Right kidney (tissue), 9 donors: ENCODE results near the gene CCDC51.
"Not testable (repeated sequence)": the region's sequence is repeated elsewhere in the genome, so short reads cannot be mapped to it uniquely, and the experiment has no call there.

Experiments
- DNase-seq: peaks from one replicate; pipeline ENCODE4 v3.0.0-alpha.2; 2016
- long read RNA-seq, 8 donors: transcript quantifications; one replicate each; lab custom pipeline, GENCODE V29; 2026

CCDC51 gene
- long read RNA-seq, donor 1, transcript CCDC51-206 (4 exons, 1,461 nt), result major isoform, 5 of 15 reads
- long read RNA-seq, donor 1, partial matches to known transcripts, result 8 of 15 reads
- long read RNA-seq, donor 1, other reads (novel, unspliced or antisense), result 0 of 15 reads
- long read RNA-seq, donor 2, partial matches to known transcripts, result 0 of 5 reads
- long read RNA-seq, donor 2, other reads (novel, unspliced or antisense), result 0 of 5 reads
- long read RNA-seq, donor 3, partial matches to known transcripts, result 0 of 3 reads
- long read RNA-seq, donor 3, other reads (novel, unspliced or antisense), result 0 of 3 reads
- long read RNA-seq, donor 4, partial matches to known transcripts, result 14 of 14 reads
- long read RNA-seq, donor 4, other reads (novel, unspliced or antisense), result 0 of 14 reads
- long read RNA-seq, donor 5, partial matches to known transcripts, result 13 of 17 reads
- long read RNA-seq, donor 5, other reads (novel, unspliced or antisense), result 0 of 17 reads
- long read RNA-seq, donor 6, partial matches to known transcripts, result 7 of 8 reads
- long read RNA-seq, donor 6, other reads (novel, unspliced or antisense), result 0 of 8 reads
- long read RNA-seq, donor 7, partial matches to known transcripts, result 12 of 19 reads
- long read RNA-seq, donor 7, other reads (novel, unspliced or antisense), result 0 of 19 reads
- long read RNA-seq, donor 8, partial matches to known transcripts, result 10 of 16 reads
- long read RNA-seq, donor 8, other reads (novel, unspliced or antisense), result 0 of 16 reads

- peak; percentile 88 for DNase-seq
Measured at GRCh38 chr3:48439820-48440589, at the start of gene CCDC51, which contains the start of gene TMA7. Gene CCDC51, minus strand, starts transcription at chr3:48440119. Its CDS starts 4,991 bp downstream, at chr3:48435128. Gene TMA7, plus strand, starts transcription at chr3:48440257. Its CDS starts 40 bp downstream, at chr3:48440297.

GRCh38 chr3:48486952-48487351 is 47.0 kb upstream of the CCDC51 start:
- no peak for DNase-seq

GRCh38 chr3:48482822-48483221 is 42.9 kb upstream of the CCDC51 start:
- not testable (repeated sequence) for DNase-seq

GRCh38 chr3:48480891-48481290 is 41.0 kb upstream of the CCDC51 start:
- DNase-seq, result not testable (repeated sequence)

GRCh38 chr3:48478626-48479555 is 39.0 kb upstream of the CCDC51 start:
- no peak for DNase-seq

- DNase-seq, result no peak
Measured at GRCh38 chr3:48477959-48478520, 38.1 kb upstream of the CCDC51 start.

- no peak for DNase-seq
Measured at GRCh38 chr3:48476426-48477053, 36.6 kb upstream of the CCDC51 start.

GRCh38 chr3:48475188-48475587 is 35.3 kb upstream of the CCDC51 start:
- no peak for DNase-seq

- DNase-seq, result no peak
Measured at GRCh38 chr3:48474619-48475018, 34.7 kb upstream of the CCDC51 start.

- DNase-seq, result not testable (repeated sequence)
Measured at GRCh38 chr3:48474031-48474430, 34.1 kb upstream of the CCDC51 start.

- DNase-seq, result no peak
Measured at GRCh38 chr3:48473617-48473952, 33.7 kb upstream of the CCDC51 start.

- peak; percentile 89 for DNase-seq
Measured at GRCh38 chr3:48472923-48473616, 33.2 kb upstream of the CCDC51 start.

- DNase-seq, result no peak
Measured at GRCh38 chr3:48472673-48472922, 32.7 kb upstream of the CCDC51 start.

- no peak for DNase-seq
Measured at GRCh38 chr3:48470286-48470685, 30.4 kb upstream of the CCDC51 start.

GRCh38 chr3:48469046-48469915 is 29.4 kb upstream of the CCDC51 start:
- no peak for DNase-seq

- DNase-seq, result no peak
Measured at GRCh38 chr3:48468329-48468731, 28.4 kb upstream of the CCDC51 start.

GRCh38 chr3:48467473-48468267 is 27.8 kb upstream of the CCDC51 start:
- DNase-seq, result no peak

GRCh38 chr3:48467110-48467454 is 27.2 kb upstream of the CCDC51 start:
- no peak for DNase-seq
